H1 (cell line): ENCODE results near the gene NEDD8. TPM values are rescaled to one million over a fixed set of nuclear protein-coding genes. Genes with fewer than 3 reads are reported as not detected.

Experiments
- CTCF ChIA-PET: fragments of 300-600 bp; sonication (Branson Sonifier 250); formaldehyde crosslinking; loops from one replicate; lab custom pipeline; 2021; ENCODE audit not compliant: partially characterized antibody; lab: Charles Lee
- POLR2A ChIA-PET: fragments of 300-600 bp; sonication (Branson Sonifier 250); formaldehyde crosslinking; loops from one replicate; lab custom pipeline; 2021; ENCODE audit warnings: inconsistent platforms; ENCODE audit not compliant: partially characterized antibody; lab: Charles Lee
- DNase-seq, 2 experiments: peaks; one replicate each; pipeline versions ENCODE4 v3.0.0 to v3.0.0-alpha.2; 2010 to 2022; ENCODE audit warnings: low spot score in 2 of 2, low read depth in 1 of 2, mixed read lengths in 1 of 2
- FAIRE-seq: peaks from 2 replicates; lab custom pipeline; 2011; peaks lifted over from hg19 to GRCh38; lab: Jason Lieb, UNC
- H2AFZ ChIP-seq: 2 replicates; pipeline ENCODE4 v1.8.1; 2012; ENCODE audit warnings: low read length, inconsistent platforms
- H2AK5ac ChIP-seq: 2 replicates; pipeline ENCODE4 v1.6.1; 2013; ENCODE audit warnings: low read depth, low read length
- H2BK120ac ChIP-seq: replicated peaks from 2 replicates; pipeline ENCODE3; 2013; ENCODE audit warnings: low read depth, low read length, inconsistent platforms
- H2BK12ac ChIP-seq: 2 replicates; pipeline ENCODE4 v1.6.1; 2013; ENCODE audit warnings: low read depth, low read length
- H2BK15ac ChIP-seq: 2 replicates; pipeline ENCODE4 v1.6.1; 2013; ENCODE audit warnings: low read length
- H2BK20ac ChIP-seq: 2 replicates; pipeline ENCODE4 v1.6.1; 2013; ENCODE audit warnings: low read length
- H2BK5ac ChIP-seq: 2 replicates; pipeline ENCODE4 v1.6.1; 2013; ENCODE audit warnings: low read depth, low read length
- H3K14ac ChIP-seq: 2 replicates; pipeline ENCODE4 v1.6.1; 2013; ENCODE audit warnings: inconsistent platforms; ENCODE audit not compliant: insufficient read length
- H3K18ac ChIP-seq: 2 replicates; pipeline ENCODE4 v1.6.1; 2013; ENCODE audit warnings: low read length; ENCODE audit errors: extremely low read depth
- H3K23ac ChIP-seq: 2 replicates; pipeline ENCODE4 v1.6.1; 2013; ENCODE audit warnings: inconsistent platforms; ENCODE audit not compliant: insufficient read length
- H3K23me2 ChIP-seq: 2 replicates; pipeline ENCODE4 v1.6.1; 2013; ENCODE audit warnings: low read depth, low read length
- H3K27ac ChIP-seq: 2 replicates; pipeline ENCODE4 v1.6.1; 2011; ENCODE audit warnings: low read depth, low read length, inconsistent platforms
- H3K27me3 ChIP-seq, 4 experiments: replicated peaks in 1 of 4; 1 replicate in 1 of 4; 2 replicates in 3 of 4; pipeline versions ENCODE4 v1.6.1 to v1.8.1; 2011 to 2013; ENCODE audit warnings: low read length in 3 of 4, mild to moderate bottlenecking in 3 of 4, inconsistent platforms in 2 of 4, mixed read lengths in 2 of 4, moderate library complexity in 1 of 4; ENCODE audit not compliant: control insufficient read depth in 3 of 4, insufficient read depth in 3 of 4; ENCODE audit errors: extremely low read depth in 1 of 4
- H3K36me3 ChIP-seq, 4 experiments: 2 replicates each; pipeline versions ENCODE4 v1.6.1 to v1.8.1; 2011 to 2013; ENCODE audit warnings: mild to moderate bottlenecking in 4 of 4, low read length in 3 of 4, moderate library complexity in 2 of 4, control low read depth in 1 of 4, inconsistent platforms in 1 of 4; ENCODE audit not compliant: insufficient read depth in 4 of 4, control insufficient read depth in 2 of 4
- H3K4ac ChIP-seq: replicated peaks from 2 replicates; pipeline ENCODE3; 2013; ENCODE audit warnings: low read length, low read depth, mixed read lengths, inconsistent platforms; ENCODE audit not compliant: insufficient read length
- H3K4me1 ChIP-seq, 4 experiments: replicated peaks in 1 of 4; 1 replicate in 1 of 4; 2 replicates in 3 of 4; pipeline versions ENCODE4 v1.6.1 to v1.8.1; 2011 to 2013; ENCODE audit warnings: low read length in 3 of 4, inconsistent platforms in 2 of 4, mixed read lengths in 1 of 4; ENCODE audit not compliant: insufficient read depth in 4 of 4, control insufficient read depth in 3 of 4
- H3K4me2 ChIP-seq, 2 experiments: 2 replicates each; pipeline versions ENCODE4 v1.6.1 to v1.8.1; 2011 to 2013; ENCODE audit warnings: low read depth in 2 of 2, low read length in 2 of 2, control low read depth in 1 of 2, inconsistent platforms in 1 of 2, mild to moderate bottlenecking in 1 of 2; ENCODE audit not compliant: insufficient read depth in 1 of 2
- H3K4me3 ChIP-seq, 4 experiments: fragments of 200-600, 300-600 bp in 1 of 4; sonication (generic), shearing (Covaris generic), sonication (Bioruptor Twin) in 1 of 4; 2 replicates each; pipeline versions ENCODE4 v1.5.1 to v1.8.1; 2011 to 2016; ENCODE audit warnings: low read length in 4 of 4, low read depth in 3 of 4, control low read depth in 2 of 4, inconsistent platforms in 2 of 4, mild to moderate bottlenecking in 2 of 4, mixed read lengths in 1 of 4, moderate library complexity in 1 of 4; ENCODE audit not compliant: insufficient read depth in 2 of 4; ENCODE audit errors: extremely low read depth in 1 of 4
- H3K56ac ChIP-seq: replicated peaks from 2 replicates; pipeline ENCODE3; 2013; ENCODE audit warnings: low read depth, mild to moderate bottlenecking, mixed read lengths, low read length, inconsistent platforms; ENCODE audit not compliant: insufficient read length
- H3K79me1 ChIP-seq: 2 replicates; pipeline ENCODE4 v1.6.1; 2013; ENCODE audit warnings: low read depth, low read length, control low read depth
- H3K79me2 ChIP-seq, 2 experiments: 2 replicates each; pipeline versions ENCODE4 v1.6.1 to v1.8.1; 2012 to 2013; ENCODE audit warnings: low read length in 2 of 2, mild to moderate bottlenecking in 2 of 2, inconsistent platforms in 1 of 2; ENCODE audit not compliant: insufficient read depth in 2 of 2, control insufficient read depth in 1 of 2
- H3K9ac ChIP-seq, 4 experiments: replicated peaks in 1 of 4; 1 replicate in 1 of 4; 2 replicates in 3 of 4; pipeline versions ENCODE4 v1.6.1 to v1.8.1; 2011 to 2013; ENCODE audit warnings: low read depth in 3 of 4, low read length in 3 of 4, control low read depth in 2 of 4, mild to moderate bottlenecking in 2 of 4, moderate library complexity in 2 of 4, inconsistent platforms in 1 of 4; ENCODE audit errors: extremely low read depth in 1 of 4
- H3K9me3 ChIP-seq, 2 experiments: 2 replicates each; pipeline versions ENCODE4 v1.6.1 to v1.8.1; 2012 to 2013; ENCODE audit warnings: mild to moderate bottlenecking in 2 of 2, moderate library complexity in 2 of 2, control low read depth in 1 of 2, inconsistent platforms in 1 of 2, low read depth in 1 of 2, low read length in 1 of 2, mixed read lengths in 1 of 2; ENCODE audit not compliant: insufficient read depth in 2 of 2
- H4K20me1 ChIP-seq, 2 experiments: replicated peaks in 1 of 2; 2 replicates each; pipeline versions ENCODE3 to v1.8.1; 2011 to 2013; ENCODE audit warnings: inconsistent platforms in 2 of 2, low read length in 2 of 2, mild to moderate bottlenecking in 1 of 2; ENCODE audit not compliant: insufficient read depth in 2 of 2, control insufficient read depth in 1 of 2
- H4K5ac ChIP-seq: 2 replicates; pipeline ENCODE4 v1.6.1; 2013; ENCODE audit warnings: low read length, low read depth, mixed read lengths, inconsistent platforms; ENCODE audit not compliant: insufficient read length
- H4K8ac ChIP-seq: 2 replicates; pipeline ENCODE4 v1.8.0; 2013; ENCODE audit warnings: mild to moderate bottlenecking, moderate library complexity, low read length, inconsistent platforms; ENCODE audit not compliant: insufficient read depth; ENCODE audit errors: extremely low read depth
- H4K91ac ChIP-seq: replicated peaks from 2 replicates; pipeline ENCODE3; 2013; ENCODE audit warnings: low read length, mixed read lengths, inconsistent platforms; ENCODE audit not compliant: insufficient read length
- CBX8 ChIP-seq: fragments of 300-800, 300-1000 bp; sonication (generic); IDR thresholded peaks from 2 replicates; pipeline ENCODE4 v1.7.1; 2016; ENCODE audit warnings: low read depth, low read length, borderline replicate concordance
- FOSL1 ChIP-seq: IDR thresholded peaks from 2 replicates; pipeline ENCODE4 v1.6.1; 2011; ENCODE audit warnings: mild to moderate bottlenecking, low read depth, low read length, moderate library complexity; ENCODE audit not compliant: insufficient read depth
- HDAC6 ChIP-seq: IDR thresholded peaks from one replicate; pipeline ENCODE4 v1.7.1; 2012; ENCODE audit warnings: low read depth, mild to moderate bottlenecking, inconsistent platforms, low read length, moderate library complexity
- JUN ChIP-seq: IDR thresholded peaks from 2 replicates; pipeline ENCODE4 v1.6.1; 2011; ENCODE audit warnings: low read depth, mild to moderate bottlenecking, improper control_type of control experiment, low read length
- PHF8 ChIP-seq: fragments of 200-600 bp; sonication (generic); conservative IDR thresholded peaks from 2 replicates; pipeline ENCODE4 v1.7.1; 2012; ENCODE audit warnings: low read depth, mild to moderate bottlenecking, inconsistent platforms, low read length, moderate library complexity
- POLR2A ChIP-seq, 2 experiments: IDR thresholded peaks; 1 replicate in 1 of 2; 2 replicates in 1 of 2; pipeline ENCODE4 v1.6.1; 2011; ENCODE audit warnings: low read depth in 2 of 2, low read length in 2 of 2, mild to moderate bottlenecking in 2 of 2; ENCODE audit errors: control extremely low read depth in 1 of 2
- POLR2AphosphoS5 ChIP-seq: IDR thresholded peaks from 2 replicates; pipeline ENCODE4 v1.6.1; 2011; ENCODE audit warnings: low read depth, low read length
- RAD21 ChIP-seq, 2 experiments: IDR thresholded peaks in 1 of 2; conservative IDR thresholded peaks in 1 of 2; 2 replicates each; pipeline ENCODE4 v1.6.1; 2011; ENCODE audit warnings: low read depth in 2 of 2, low read length in 2 of 2, improper control_type of control experiment in 1 of 2, inconsistent platforms in 1 of 2, mild to moderate bottlenecking in 1 of 2, moderate library complexity in 1 of 2
- RNF2 ChIP-seq: fragments of 200-900, 300-1000 bp; sonication (generic); IDR thresholded peaks from 2 replicates; pipeline ENCODE4 v1.7.1; 2016; ENCODE audit warnings: borderline replicate concordance, low read depth, mild to moderate bottlenecking, antibody characterized with exemption, low read length; ENCODE audit not compliant: poor library complexity, severe bottlenecking; ENCODE audit errors: missing control alignments
- SP4 ChIP-seq: IDR thresholded peaks from 2 replicates; pipeline ENCODE4 v1.6.1; 2012; ENCODE audit warnings: low read length, inconsistent platforms
- TAF7 ChIP-seq: optimal IDR thresholded peaks from 2 replicates; pipeline ENCODE3; 2011; ENCODE audit warnings: low read depth, mild to moderate bottlenecking, inconsistent platforms, low read length, moderate library complexity, borderline replicate concordance
- WGBS, 2 experiments: shearing (Covaris generic) in 1 of 2; methylation state at CpG; one replicate each; pipeline versions ENCODE4 v1.1.6 to v1.1.7; 2013 to 2015; ENCODE audit warnings: low lambda C conversion rate in 2 of 2, mixed read lengths in 2 of 2, inconsistent platforms in 1 of 2, low coverage in 1 of 2, missing lambda C conversion rate in 1 of 2; ENCODE audit not compliant: insufficient replicate concordance in 2 of 2, insufficient coverage in 1 of 2, insufficient read length in 1 of 2; ENCODE audit errors: extremely low coverage in 1 of 2, missing lambda C conversion rate in 1 of 2; 5-methylcytosine and 5-hydroxymethylcytosine counted together
- polyA plus RNA-seq, 7 experiments: library from polyadenylated mRNA; depleted of rRNA in 3 of 7; stranded (reverse) in 5 of 7; unstranded in 2 of 7; fragments of >200 nt in 5 of 7; fragments of 200-250 nt in 2 of 7; gene quantifications; 1 replicate in 5 of 7; 2 replicates in 1 of 7; 4 replicates in 1 of 7; pipeline versions ENCODE4 v1.2.1 to v1.2.3, GENCODE V29; 2011 to 2013; ENCODE audit warnings: missing spikeins in 2 of 7, mixed read lengths in 2 of 7
- total RNA-seq: library from RNA; stranded (reverse); fragmentation: NEBNext Ultra II Directional; extraction: Animal tissue kit (Norgen Biotek cat#: 25700); gene quantifications from 2 replicates; pipeline ENCODE4 v1.2.1, GENCODE V29; 2021
- TF ChIP-seq, protein P1 (sequence below): IDR thresholded peaks from 2 replicates; pipeline ENCODE4 v1.6.1; 2011; ENCODE audit warnings: low read length, improper control_type of control experiment

Gene NEDD8
- total and polyA plus RNA-seq, 2 of the 8 experiments (the other 6 are each of a cell fraction or from before 2014, with no cell fraction given), result 253 to 317 TPM

DNA sequence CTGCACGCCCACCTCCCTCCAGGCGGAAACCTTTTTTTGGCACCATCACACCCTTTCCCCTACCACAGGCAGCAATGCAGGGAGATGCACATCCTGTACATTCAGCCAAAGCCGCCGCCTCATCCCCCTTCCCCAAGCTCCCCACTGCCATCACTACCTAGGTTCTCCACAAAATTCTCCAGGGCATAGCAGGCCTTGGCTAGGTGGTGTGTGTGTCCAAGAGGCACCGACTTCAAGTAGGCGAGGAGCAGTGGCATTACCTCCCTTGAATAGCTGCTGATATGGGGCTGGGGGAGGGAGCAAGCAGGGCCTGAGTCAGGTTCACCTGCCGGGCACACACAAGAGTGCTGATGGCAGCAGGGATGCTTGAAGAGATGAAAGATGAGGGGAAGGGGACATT is 47.1 kb downstream of the NEDD8 start:
- FAIRE-seq, result no peak
- Histone ChIP-seq H3K9me3 (no peaks in the 10 kb centered on the region), H2BK5ac (no peak overlapping the region), H3K14ac (no peak overlapping the region), H3K56ac (no peak overlapping the region), H3K9ac (no peak overlapping the region), H3K27me3 (no peaks in the 10 kb centered on the region), H3K27ac (no peak overlapping the region), H4K5ac (no peak overlapping the region), H3K4ac (no peak overlapping the region), H3K36me3 (peaks cover 20 to 69% (median 56%) of the 10 kb centered on the region in 4 experiments; a peak in 7 of 8 replicates), H3K23me2 (peaks cover 5% of the 10 kb centered on the region), H3K79me1 (peaks cover 14% of the 10 kb centered on the region), H2AK5ac (no peak overlapping the region), H2BK15ac (no peak overlapping the region), H2BK120ac (no peak overlapping the region), H3K4me3 (no peak overlapping the region), H3K18ac (no peak overlapping the region), H3K4me1 (peaks cover 0 to 7% (median 4%) of the 10 kb centered on the region in 4 experiments; a peak in 6 of 7 replicates), H3K79me2 (peaks cover 0 to 13% of the 10 kb centered on the region in 2 experiments; a peak in 2 of 4 replicates), H2BK20ac (no peak overlapping the region), H4K91ac (no peak overlapping the region), H2AFZ (no peak overlapping the region), H3K23ac (no peak overlapping the region), H3K4me2 (no peak overlapping the region), H2BK12ac (no peak overlapping the region), H4K8ac (no peak overlapping the region), H4K20me1 (peaks cover 2 to 25% of the 10 kb centered on the region in 2 experiments)
- ChIA-PET POLR2A (interaction anchor here (0.6 to 9.3 kb wide), 8 partner anchors 10 to 87 kb away, joined by 3 to 158 read pairs (median 3); partner anchors contain the start of genes MDP1, REC8 and TM9SF1), CTCF (interaction anchor here (0.6 to 1.5 kb wide), 3 partner anchors 11 to 1631 kb away, joined by 3 to 8 read pairs (median 3); partner anchors contain the start of gene IRF9)
- WGBS, 2 experiments, result 86% methylated on average over 7 of the region's 7 CpGs; no CpG with 5 or more reads in 1 of the 2 experiments
- DNase-seq, result no peak
- TF ChIP-seq, protein P1, sequence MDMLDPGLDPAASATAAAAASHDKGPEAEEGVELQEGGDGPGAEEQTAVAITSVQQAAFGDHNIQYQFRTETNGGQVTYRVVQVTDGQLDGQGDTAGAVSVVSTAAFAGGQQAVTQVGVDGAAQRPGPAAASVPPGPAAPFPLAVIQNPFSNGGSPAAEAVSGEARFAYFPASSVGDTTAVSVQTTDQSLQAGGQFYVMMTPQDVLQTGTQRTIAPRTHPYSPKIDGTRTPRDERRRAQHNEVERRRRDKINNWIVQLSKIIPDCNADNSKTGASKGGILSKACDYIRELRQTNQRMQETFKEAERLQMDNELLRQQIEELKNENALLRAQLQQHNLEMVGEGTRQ, result no peak
- TF ChIP-seq CBX8, result no peak
- TF ChIP-seq RNF2, result no peak
- TF ChIP-seq TAF7, result no peak
- no peak for TF ChIP-seq POLR2AphosphoS5
- no peak for TF ChIP-seq HDAC6
- TF ChIP-seq POLR2A (IDR thresholded peaks at IDR 0.05; ENCODE audit: control extremely low read depth in 1 of 2, low read depth in 2 of 2, low read length in 2 of 2), result no peak
- no peak for TF ChIP-seq PHF8
- no peak for TF ChIP-seq JUN
- no peak for TF ChIP-seq FOSL1
- no peak for TF ChIP-seq SP4
- TF ChIP-seq RAD21 (IDR thresholded peaks at IDR 0.05 in 1 of 2, conservative IDR thresholded peaks at IDR 0.05 in 1 of 2; ENCODE audit: low read depth in 2 of 2, low read length in 2 of 2), result no peak
